Hepatocyte (in vitro differentiated cells): ENCODE data around the gene ARHGAP28. TPM values are rescaled to one million over a fixed set of nuclear protein-coding genes. Genes with fewer than 3 reads are reported as not detected.

Experiments used
- DNase-seq: peaks from one replicate; pipeline ENCODE4 v3.0.0-alpha.2; 2016; ENCODE audit warnings: low spot score
- H2AFZ ChIP-seq: fragments of 200-600 bp; sonication (generic); 2 replicates; pipeline ENCODE4 v1.6.0; 2016; ENCODE audit warnings: antibody characterized with exemption, mild to moderate bottlenecking
- H3K27ac ChIP-seq: fragments of 200-600 bp; sonication (generic); 2 replicates; pipeline ENCODE4 v1.5.1; 2016; ENCODE audit warnings: mild to moderate bottlenecking
- H3K27me3 ChIP-seq: fragments of 200-600 bp; sonication (generic); 2 replicates; pipeline ENCODE4 v1.6.1; 2016
- H3K36me3 ChIP-seq: fragments of 200-600 bp; sonication (generic); replicated peaks from 2 replicates; pipeline ENCODE4 v1.5.1; 2016; ENCODE audit warnings: low read depth; ENCODE audit not compliant: insufficient read depth
- H3K4me1 ChIP-seq: fragments of 200-600 bp; sonication (generic); 2 replicates; pipeline ENCODE4 v1.5.1; 2016; ENCODE audit warnings: mild to moderate bottlenecking, moderate library complexity; ENCODE audit not compliant: insufficient read depth
- H3K4me2 ChIP-seq: fragments of 200-600 bp; sonication (generic); 2 replicates; pipeline ENCODE4 v1.6.0; 2016
- H3K4me3 ChIP-seq: fragments of 200-600 bp; sonication (generic); 2 replicates; pipeline ENCODE4 v1.5.1; 2016; ENCODE audit warnings: mild to moderate bottlenecking
- H3K79me2 ChIP-seq: fragments of 200-600 bp; sonication (generic); 2 replicates; pipeline ENCODE4 v1.6.0; 2017; ENCODE audit warnings: mild to moderate bottlenecking
- H3K9me2 ChIP-seq: fragments of 200-600 bp; sonication (generic); replicated peaks from 2 replicates; pipeline ENCODE4 v1.6.0; 2017; ENCODE audit warnings: mild to moderate bottlenecking; ENCODE audit not compliant: insufficient read depth
- H3K9me3 ChIP-seq: fragments of 200-600 bp; sonication (generic); 2 replicates; pipeline ENCODE4 v1.5.1; 2016; ENCODE audit warnings: low read depth, mild to moderate bottlenecking
- H4K20me1 ChIP-seq: fragments of 200-600 bp; sonication (generic); 2 replicates; pipeline ENCODE4 v1.6.0; 2016; ENCODE audit warnings: mild to moderate bottlenecking; ENCODE audit not compliant: insufficient read depth, poor library complexity, severe bottlenecking
- EZH2 ChIP-seq: fragments of 200-600 bp; sonication (generic); IDR thresholded peaks from 2 replicates; pipeline ENCODE4 v1.6.1; 2016; ENCODE audit warnings: antibody characterized with exemption, mild to moderate bottlenecking, borderline replicate concordance
- EZH2phosphoT487 ChIP-seq: fragments of 200-600 bp; sonication (generic); IDR thresholded peaks from one replicate; pipeline ENCODE4 v1.6.1; 2018; ENCODE audit warnings: antibody characterized with exemption, mild to moderate bottlenecking, low read depth, moderate library complexity; ENCODE audit not compliant: unreplicated experiment, severe bottlenecking
- WGBS: methylation state at CpG from one replicate; pipeline ENCODE4 v1.1.6; 2016; ENCODE audit warnings: low lambda C conversion rate; ENCODE audit errors: missing lambda C conversion rate; 5-methylcytosine and 5-hydroxymethylcytosine counted together
- polyA plus RNA-seq: library from polyadenylated mRNA; unstranded; fragments of >200 nt; fragmentation: Nextera tagmentation; extraction: Ambion mirVana; gene quantifications from 2 replicates; pipeline ENCODE4 v1.2.1, GENCODE V29; 2016
- total RNA-seq: library from RNA; depleted of rRNA; stranded (reverse); fragments of >200 nt; gene quantifications from 2 replicates; pipeline ENCODE4 v1.2.3, GENCODE V29; 2014
- TF ChIP-seq, protein P1 (sequence below): fragments of 200-600 bp; sonication (generic); IDR thresholded peaks from 2 replicates; pipeline ENCODE4 v1.5.1; 2016; ENCODE audit warnings: antibody characterized with exemption, mild to moderate bottlenecking; ENCODE audit not compliant: poor library complexity

The ARHGAP28 gene
- total and polyA plus RNA-seq, 2 experiments from 2014 or later: 23.5 to 60.7 TPM

DNA sequence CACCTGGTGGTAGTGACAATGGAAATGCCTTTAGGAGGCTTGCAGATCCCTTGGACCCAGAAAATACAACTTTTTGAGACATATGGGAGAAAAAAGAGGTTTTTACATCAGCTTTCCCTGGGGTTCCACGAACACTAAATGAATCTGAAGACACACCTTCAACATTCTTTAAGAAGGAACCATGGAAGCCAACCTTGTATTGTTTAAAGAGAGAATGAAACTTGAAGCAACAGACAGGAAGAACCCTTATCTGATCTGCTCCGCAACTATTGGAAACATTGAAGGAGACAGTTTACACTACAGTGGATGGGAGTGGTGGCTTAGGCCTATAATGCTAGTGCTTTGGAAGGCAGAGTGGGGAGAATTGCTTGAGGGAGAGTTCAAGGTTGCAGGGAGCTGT lies 197.6 kb downstream of the ARHGAP28 start:
- no peaks in the 10 kb centered on the region for H3K4me1 ChIP-seq
- no peaks in the 10 kb centered on the region for H3K36me3 ChIP-seq

DNA sequence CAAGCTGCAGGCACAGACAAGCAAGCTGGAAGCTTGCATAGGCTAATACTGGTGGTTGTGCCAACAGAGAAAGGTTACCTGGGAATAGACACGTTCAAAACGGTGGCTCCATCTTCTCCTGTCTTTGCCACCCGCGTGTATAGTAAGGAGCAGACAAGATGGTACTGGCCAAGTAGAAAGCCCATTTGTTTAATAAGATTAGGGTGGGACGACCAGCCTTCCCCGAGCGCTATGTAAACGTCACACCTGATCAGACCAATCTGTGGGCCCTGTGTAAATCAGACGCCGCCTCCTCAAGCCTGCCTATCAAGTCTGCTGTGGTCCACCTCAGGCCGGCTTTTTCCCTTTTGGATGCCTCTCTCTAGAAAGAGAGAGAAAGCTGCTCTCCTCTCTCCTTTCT lies 198.8 kb downstream of the ARHGAP28 start:
- H3K79me2 ChIP-seq: no peaks in the 10 kb centered on the region
- no peaks in the 10 kb centered on the region for H3K36me3 ChIP-seq
- H3K27me3 ChIP-seq: no peaks in the 10 kb centered on the region
- no peak overlapping the region for H3K4me2 ChIP-seq
- no peaks in the 10 kb centered on the region for H4K20me1 ChIP-seq
- no peaks in the 10 kb centered on the region for H3K4me1 ChIP-seq
- H2AFZ ChIP-seq: no peak overlapping the region
- 89% methylated on average over 11 of the region's 11 CpGs for WGBS
- no peaks in the 10 kb centered on the region for H3K9me2 ChIP-seq
- H3K27ac ChIP-seq: no peak overlapping the region
- no peak for DNase-seq
- H3K9me3 ChIP-seq: no peaks in the 10 kb centered on the region
- H3K4me3 ChIP-seq: no peak overlapping the region
- TF ChIP-seq EZH2 (no peak), EZH2phosphoT487 (no peak)
- TF ChIP-seq, protein P1, sequence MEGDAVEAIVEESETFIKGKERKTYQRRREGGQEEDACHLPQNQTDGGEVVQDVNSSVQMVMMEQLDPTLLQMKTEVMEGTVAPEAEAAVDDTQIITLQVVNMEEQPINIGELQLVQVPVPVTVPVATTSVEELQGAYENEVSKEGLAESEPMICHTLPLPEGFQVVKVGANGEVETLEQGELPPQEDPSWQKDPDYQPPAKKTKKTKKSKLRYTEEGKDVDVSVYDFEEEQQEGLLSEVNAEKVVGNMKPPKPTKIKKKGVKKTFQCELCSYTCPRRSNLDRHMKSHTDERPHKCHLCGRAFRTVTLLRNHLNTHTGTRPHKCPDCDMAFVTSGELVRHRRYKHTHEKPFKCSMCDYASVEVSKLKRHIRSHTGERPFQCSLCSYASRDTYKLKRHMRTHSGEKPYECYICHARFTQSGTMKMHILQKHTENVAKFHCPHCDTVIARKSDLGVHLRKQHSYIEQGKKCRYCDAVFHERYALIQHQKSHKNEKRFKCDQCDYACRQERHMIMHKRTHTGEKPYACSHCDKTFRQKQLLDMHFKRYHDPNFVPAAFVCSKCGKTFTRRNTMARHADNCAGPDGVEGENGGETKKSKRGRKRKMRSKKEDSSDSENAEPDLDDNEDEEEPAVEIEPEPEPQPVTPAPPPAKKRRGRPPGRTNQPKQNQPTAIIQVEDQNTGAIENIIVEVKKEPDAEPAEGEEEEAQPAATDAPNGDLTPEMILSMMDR: no peak

More for the DNA sequence above, 197.6 kb downstream of the ARHGAP28 start:
- no peak for DNase-seq
- no peaks in the 10 kb centered on the region for H3K9me3 ChIP-seq
- H3K27ac ChIP-seq: no peak overlapping the region
- no peaks in the 10 kb centered on the region for H3K27me3 ChIP-seq
- no peaks in the 10 kb centered on the region for H3K79me2 ChIP-seq
- peak overlapping the region; percentile 1 for H2AFZ ChIP-seq
- no peaks in the 10 kb centered on the region for H4K20me1 ChIP-seq
- WGBS: 68% methylated on average over 2 of the region's 2 CpGs
- TF ChIP-seq, protein P1: no peak
- TF ChIP-seq EZH2 (no peak), EZH2phosphoT487 (no peak)
- H3K9me2 ChIP-seq: no peaks in the 10 kb centered on the region
- no peak overlapping the region for H3K4me3 ChIP-seq
- no peak overlapping the region for H3K4me2 ChIP-seq

DNA sequence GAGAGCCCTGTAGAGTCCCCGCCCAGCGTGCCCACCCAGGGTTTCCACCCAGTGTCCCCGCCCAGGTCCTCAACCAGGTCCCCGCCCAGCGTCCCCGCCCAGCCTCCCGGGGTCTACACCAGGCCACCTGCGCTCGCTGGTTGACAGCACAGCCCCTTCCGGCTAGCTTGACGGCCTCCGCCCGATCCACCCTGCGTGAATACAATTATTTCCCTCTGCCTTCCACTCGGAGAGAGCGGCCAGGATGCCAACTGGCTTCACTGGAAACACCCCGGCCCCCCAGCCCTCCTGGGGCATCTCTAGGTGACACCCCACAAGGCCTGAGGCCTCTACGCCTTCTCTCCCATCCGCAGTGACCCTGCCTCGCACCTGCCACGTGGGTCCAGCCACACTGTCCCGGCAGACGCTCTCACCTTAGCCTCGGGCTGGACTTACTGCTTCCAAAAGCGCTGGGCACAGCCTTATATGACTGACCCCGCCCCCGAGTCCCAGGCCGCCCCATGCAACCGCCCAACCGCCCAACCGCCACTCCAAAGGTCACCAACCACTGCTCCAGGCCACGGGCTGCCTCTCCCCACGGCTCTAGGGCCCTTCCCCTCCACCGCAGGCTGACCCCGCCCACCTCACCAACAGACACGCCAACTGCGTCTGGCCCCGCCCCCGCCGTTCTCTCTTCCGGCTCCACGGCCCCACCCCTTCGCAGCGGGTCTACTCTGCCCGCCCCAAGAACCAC lies 200.0 kb downstream of the ARHGAP28 start:
- no peak overlapping the region for H3K4me3 ChIP-seq

More for the DNA sequence above, 200.0 kb downstream of the ARHGAP28 start:
- Histone ChIP-seq H3K27me3 (no peaks in the 10 kb centered on the region), H4K20me1 (no peaks in the 10 kb centered on the region), H2AFZ (no peak overlapping the region), H3K79me2 (no peaks in the 10 kb centered on the region), H3K36me3 (no peaks in the 10 kb centered on the region), H3K9me3 (no peaks in the 10 kb centered on the region), H3K27ac (no peak overlapping the region), H3K4me2 (no peak overlapping the region), H3K9me2 (no peaks in the 10 kb centered on the region), H3K4me1 (no peaks in the 10 kb centered on the region)
- no peak for DNase-seq
- 89% methylated on average over 36 of the region's 45 CpGs for WGBS
- no peak for TF ChIP-seq EZH2phosphoT487
- TF ChIP-seq, protein P1: no peak
- TF ChIP-seq EZH2: no peak
